ENCODE measurements around the gene NPVF.

NPVF gene

GRCh38 chr7:25228386-25228785, at the start of gene NPVF:
TSS of gene NPVF (minus strand) at chr7:25228486. CDS start at chr7:25228439, 47 bp downstream.
- DNase-seq (ENCODE audit: low spot score): no peak
- in situ Hi-C loops (cut with MboI; ENCODE audit: low pct_unique_long_range_greater_than_20kb, low sequenced_read_pairs, unreplicated experiment): no loop called here
- no peak for TF ChIP-seq CTCF (IDR thresholded peaks at IDR 0.05; ENCODE audit: extremely low read depth, insufficient read depth, missing control alignments)

GRCh38 chr7:25272265-25272664, 44.0 kb upstream of the NPVF start:
- no peak for TF ChIP-seq CTCF (IDR thresholded peaks at IDR 0.05; ENCODE audit: extremely low read depth, insufficient read depth, missing control alignments)
- in situ Hi-C loops (cut with MboI; ENCODE audit: low pct_unique_long_range_greater_than_20kb, low sequenced_read_pairs, unreplicated experiment): loop anchor here (25.0 kb wide), 1 partner anchor 115 kb away; no protein-coding TSS in a partner anchor
- DNase-seq (ENCODE audit: low spot score): no peak

- in situ Hi-C loops (cut with MboI; ENCODE audit: low pct_unique_long_range_greater_than_20kb, low sequenced_read_pairs, unreplicated experiment): loop anchor here (10.0 to 25.0 kb wide), 2 partner anchors 124 to 311 kb away; no protein-coding TSS in a partner anchor
- no peak for DNase-seq (ENCODE audit: low spot score)
- no peak for TF ChIP-seq CTCF (IDR thresholded peaks at IDR 0.05; ENCODE audit: extremely low read depth, insufficient read depth, missing control alignments)
These were observed 35.1 kb upstream of the NPVF start for GRCh38 chr7:25263337-25263736.

- in situ Hi-C loops (cut with MboI; ENCODE audit: low pct_unique_long_range_greater_than_20kb, low sequenced_read_pairs, unreplicated experiment): loop anchor here (10.0 to 25.0 kb wide), 2 partner anchors 125 to 312 kb away; no protein-coding TSS in a partner anchor
- no peak for DNase-seq (ENCODE audit: low spot score)
- no peak for TF ChIP-seq CTCF (IDR thresholded peaks at IDR 0.05; ENCODE audit: extremely low read depth, insufficient read depth, missing control alignments)
These were observed 34.3 kb upstream of the NPVF start for GRCh38 chr7:25262586-25262985.

GRCh38 chr7:25261545-25262140, 33.4 kb upstream of the NPVF start:
- no peak for DNase-seq (ENCODE audit: low spot score)
- in situ Hi-C loops (cut with MboI; ENCODE audit: low pct_unique_long_range_greater_than_20kb, low sequenced_read_pairs, unreplicated experiment): loop anchor here (10.0 to 25.0 kb wide), 2 partner anchors 126 to 313 kb away; no protein-coding TSS in a partner anchor
- no peak for TF ChIP-seq CTCF (IDR thresholded peaks at IDR 0.05; ENCODE audit: extremely low read depth, insufficient read depth, missing control alignments)

- no peak for TF ChIP-seq CTCF (IDR thresholded peaks at IDR 0.05; ENCODE audit: extremely low read depth, insufficient read depth, missing control alignments)
- DNase-seq (ENCODE audit: low spot score): no peak
- in situ Hi-C loops (cut with MboI; ENCODE audit: low pct_unique_long_range_greater_than_20kb, low sequenced_read_pairs, unreplicated experiment): loop anchor here (10.0 to 25.0 kb wide), 2 partner anchors 126 to 314 kb away; no protein-coding TSS in a partner anchor
These were observed 32.7 kb upstream of the NPVF start for GRCh38 chr7:25260862-25261494.
